Common myeloid progenitor, CD34-positive (primary cell): ENCODE measurements around the gene UBE2F.
"Not testable (repeated sequence)": the region's sequence is repeated elsewhere in the genome, so short reads cannot be mapped to it uniquely, and the experiment has no call there.

Experiments used
- CTCF ChIA-PET: fragments of 350-600 bp; sonication (Branson Sonifier 250); formaldehyde crosslinking; loops from one replicate; lab custom pipeline; 2021; ENCODE audit warnings: antibody characterized with exemption; lab: Charles Lee
- POLR2A ChIA-PET: fragments of 350-600 bp; sonication (Branson Sonifier 250); formaldehyde crosslinking; loops from one replicate; lab custom pipeline; 2021; ENCODE audit warnings: antibody characterized with exemption; lab: Charles Lee
- DNase-seq, 3 donors: peaks; one replicate each; pipeline versions ENCODE4 v3.0.0 to v3.0.0-alpha.2; 2013
- H3K27ac ChIP-seq, 2 experiments: 1 replicate in 1 of 2; 2 replicates in 1 of 2; pipeline ENCODE4 v1.7.0; 2013; ENCODE audit warnings: inconsistent platforms in 2 of 2, low read length in 2 of 2, mild to moderate bottlenecking in 2 of 2, low read depth in 1 of 2, moderate library complexity in 1 of 2; ENCODE audit not compliant: severe bottlenecking in 2 of 2, insufficient read depth in 1 of 2, poor library complexity in 1 of 2
- H3K27me3 ChIP-seq, 5 experiments: replicated peaks in 2 of 5; 1 replicate in 3 of 5; 2 replicates in 2 of 5; pipeline versions ENCODE4 v1.6.1 to v1.7.0; 2013; ENCODE audit warnings: low read length in 4 of 5, mild to moderate bottlenecking in 2 of 5, moderate library complexity in 2 of 5, inconsistent platforms in 1 of 5; ENCODE audit not compliant: insufficient read depth in 5 of 5, control insufficient read depth in 4 of 5
- H3K36me3 ChIP-seq, 4 experiments: 1 replicate in 2 of 4; 2 replicates in 2 of 4; pipeline versions ENCODE4 v1.6.1 to v1.7.0; 2013; ENCODE audit warnings: low read length in 3 of 4, control low read depth in 1 of 4, mild to moderate bottlenecking in 1 of 4; ENCODE audit not compliant: control insufficient read depth in 4 of 4, insufficient read depth in 4 of 4
- H3K4me1 ChIP-seq, 4 experiments: 1 replicate in 3 of 4; 2 replicates in 1 of 4; pipeline versions ENCODE4 v1.6.1 to v1.7.1; 2013; ENCODE audit warnings: low read length in 3 of 4, mild to moderate bottlenecking in 3 of 4, control low read depth in 1 of 4, inconsistent platforms in 1 of 4, moderate library complexity in 1 of 4; ENCODE audit not compliant: control insufficient read depth in 4 of 4, insufficient read depth in 4 of 4; ENCODE audit errors: control extremely low read depth in 1 of 4
- H3K4me3 ChIP-seq, 7 experiments: 1 replicate in 4 of 7; 2 replicates in 3 of 7; pipeline versions ENCODE4 v1.5.1 to v1.7.0; 2013; ENCODE audit warnings: mild to moderate bottlenecking in 7 of 7, low read length in 6 of 7, moderate library complexity in 6 of 7, inconsistent platforms in 2 of 7, low read depth in 2 of 7, control low read depth in 1 of 7; ENCODE audit not compliant: insufficient read depth in 4 of 7, control insufficient read depth in 1 of 7; ENCODE audit errors: extremely low read depth in 1 of 7
- H3K9me3 ChIP-seq, 5 experiments: 1 replicate in 4 of 5; 2 replicates in 1 of 5; pipeline versions ENCODE4 v1.6.1 to v1.7.1; 2013; ENCODE audit warnings: low read length in 4 of 5, mild to moderate bottlenecking in 2 of 5, inconsistent platforms in 1 of 5, low read depth in 1 of 5, moderate library complexity in 1 of 5; ENCODE audit not compliant: control insufficient read depth in 4 of 5, insufficient read depth in 2 of 5; ENCODE audit errors: control extremely low read depth in 1 of 5
- WGBS: methylation state at CpG from one replicate; pipeline ENCODE4 v1.1.5; 2013; ENCODE audit not compliant: insufficient coverage; 5-methylcytosine and 5-hydroxymethylcytosine counted together

The UBE2F gene

GRCh38 chr2:237980751-237981150 is 13.9 kb downstream of the UBE2F start:
- H3K36me3 ChIP-seq = peaks cover 0 to 59% (median 18%) of the 10 kb centered on the region in 4 experiments
- POLR2A ChIA-PET = interaction anchor here (0.6 kb wide), 1 partner anchor 35 kb away, joined by 3 read pairs; no protein-coding TSS in a partner anchor
- CTCF ChIA-PET = interaction anchor here (1.1 to 3.6 kb wide), 5 partner anchors 11 to 58 kb away, joined by 3 to 22 read pairs (median 3); no protein-coding TSS in a partner anchor

GRCh38 chr2:237981621-237982020 is 14.8 kb downstream of the UBE2F start:
- POLR2A ChIA-PET = interaction anchor here (0.6 kb wide), 1 partner anchor 34 kb away, joined by 3 read pairs; no protein-coding TSS in a partner anchor

More at GRCh38 chr2:237980751-237981150, 13.9 kb downstream of the UBE2F start:
- Histone ChIP-seq H3K9me3 (no peaks in the 10 kb centered on the region), H3K4me1 (peaks cover 16 to 70% (median 42%) of the 10 kb centered on the region in 4 experiments), H3K27me3 (no peaks in the 10 kb centered on the region), H3K4me3 (peak overlapping the region in 4 of 7 experiments; percentile 8 to 44 (median 28)), H3K27ac (no peak overlapping the region)
- WGBS = 9% methylated on average over 6 of the region's 6 CpGs
- peak; percentile 72 to 87 (median 84) for DNase-seq

GRCh38 chr2:237982039-237982725 is 15.4 kb downstream of the UBE2F start:
- Histone ChIP-seq H3K4me3 (no peak overlapping the region), H3K27ac (no peak overlapping the region), H3K27me3 (no peaks in the 10 kb centered on the region), H3K9me3 (peaks cover 0 to 1% (median 0%) of the 10 kb centered on the region in 5 experiments), H3K4me1 (peaks cover 16 to 69% (median 42%) of the 10 kb centered on the region in 4 experiments), H3K36me3 (peaks cover 0 to 52% (median 16%) of the 10 kb centered on the region in 4 experiments)
- ChIA-PET POLR2A (no interaction called here), CTCF (interaction anchor here (1.1 to 3.6 kb wide), 5 partner anchors 10 to 59 kb away, joined by 3 to 22 read pairs (median 3); no protein-coding TSS in a partner anchor)
- DNase-seq = no peak
- WGBS = 100% methylated on average over 9 of the region's 9 CpGs

More at GRCh38 chr2:237981621-237982020, 14.8 kb downstream of the UBE2F start:
- H3K4me1 ChIP-seq = peaks cover 16 to 70% (median 42%) of the 10 kb centered on the region in 4 experiments
- CTCF ChIA-PET = interaction anchor here (1.1 to 3.6 kb wide), 4 partner anchors 12 to 59 kb away, joined by 3 to 22 read pairs (median 3); no protein-coding TSS in a partner anchor
- H3K27me3 ChIP-seq, H3K4me3 ChIP-seq, H3K27ac ChIP-seq, H3K9me3 ChIP-seq, DNase-seq: not testable (repeated sequence)
- WGBS = 97% methylated on average over 5 of the region's 5 CpGs
- H3K36me3 ChIP-seq = peaks cover 0 to 56% (median 18%) of the 10 kb centered on the region in 4 experiments

GRCh38 chr2:237983922-237984321 is 17.1 kb downstream of the UBE2F start:
- peaks cover 0 to 4% (median 0%) of the 10 kb centered on the region in 5 experiments for H3K9me3 ChIP-seq
- POLR2A ChIA-PET = interaction anchor here (0.9 kb wide), 1 partner anchor 26 kb away, joined by 3 read pairs; no protein-coding TSS in a partner anchor
- peaks cover 16 to 55% (median 35%) of the 10 kb centered on the region in 4 experiments for H3K4me1 ChIP-seq
- H3K4me3 ChIP-seq = no peak overlapping the region
- CTCF ChIA-PET = interaction anchor here (1.0 kb wide), 1 partner anchor 15 kb away, joined by 5 read pairs; no protein-coding TSS in a partner anchor
- no peaks in the 10 kb centered on the region for H3K27me3 ChIP-seq
- no peak for DNase-seq
- no peak overlapping the region for H3K27ac ChIP-seq
- 19% methylated on average over 2 of the region's 2 CpGs for WGBS
- peaks cover 0 to 44% (median 12%) of the 10 kb centered on the region in 4 experiments for H3K36me3 ChIP-seq

GRCh38 chr2:237987268-237987667 is 20.5 kb downstream of the UBE2F start:
- POLR2A ChIA-PET = no interaction called here
- H3K4me3 ChIP-seq = no peak overlapping the region
- 97% methylated on average over 3 of the region's 3 CpGs for whole genome bisulfite sequencing
- no peaks in the 10 kb centered on the region for H3K27me3 ChIP-seq
- H3K27ac ChIP-seq = no peak overlapping the region
- peaks cover 8 to 23% (median 10%) of the 10 kb centered on the region in 4 experiments for H3K4me1 ChIP-seq
- CTCF ChIA-PET = interaction anchor here (1.4 kb wide), 1 partner anchor 22 kb away, joined by 3 read pairs; no protein-coding TSS in a partner anchor
- peaks cover 0 to 4% (median 0%) of the 10 kb centered on the region in 5 experiments for H3K9me3 ChIP-seq
- no peak for DNase-seq
- peaks cover 0 to 40% (median 22%) of the 10 kb centered on the region in 4 experiments for H3K36me3 ChIP-seq

- no CpG with 5 or more reads among the region's 1 CpG for WGBS
Observed at GRCh38 chr2:237993701-237994100, 26.9 kb downstream of the UBE2F start.

More at GRCh38 chr2:237993701-237994100, 26.9 kb downstream of the UBE2F start:
- no peak for DNase-seq
- ChIA-PET CTCF (no interaction called here), POLR2A (interaction anchor here (0.6 kb wide), 1 partner anchor 291 kb away, joined by 4 read pairs; no protein-coding TSS in a partner anchor)
- Histone ChIP-seq H3K27me3 (no peaks in the 10 kb centered on the region), H3K4me1 (peaks cover 0 to 4% (median 1%) of the 10 kb centered on the region in 4 experiments), H3K27ac (no peak overlapping the region), H3K9me3 (no peaks in the 10 kb centered on the region), H3K4me3 (no peak overlapping the region), H3K36me3 (peaks cover 10 to 51% (median 26%) of the 10 kb centered on the region in 4 experiments)
